ENCODE measurements around the gene SRR.

Gene SRR

DNA sequence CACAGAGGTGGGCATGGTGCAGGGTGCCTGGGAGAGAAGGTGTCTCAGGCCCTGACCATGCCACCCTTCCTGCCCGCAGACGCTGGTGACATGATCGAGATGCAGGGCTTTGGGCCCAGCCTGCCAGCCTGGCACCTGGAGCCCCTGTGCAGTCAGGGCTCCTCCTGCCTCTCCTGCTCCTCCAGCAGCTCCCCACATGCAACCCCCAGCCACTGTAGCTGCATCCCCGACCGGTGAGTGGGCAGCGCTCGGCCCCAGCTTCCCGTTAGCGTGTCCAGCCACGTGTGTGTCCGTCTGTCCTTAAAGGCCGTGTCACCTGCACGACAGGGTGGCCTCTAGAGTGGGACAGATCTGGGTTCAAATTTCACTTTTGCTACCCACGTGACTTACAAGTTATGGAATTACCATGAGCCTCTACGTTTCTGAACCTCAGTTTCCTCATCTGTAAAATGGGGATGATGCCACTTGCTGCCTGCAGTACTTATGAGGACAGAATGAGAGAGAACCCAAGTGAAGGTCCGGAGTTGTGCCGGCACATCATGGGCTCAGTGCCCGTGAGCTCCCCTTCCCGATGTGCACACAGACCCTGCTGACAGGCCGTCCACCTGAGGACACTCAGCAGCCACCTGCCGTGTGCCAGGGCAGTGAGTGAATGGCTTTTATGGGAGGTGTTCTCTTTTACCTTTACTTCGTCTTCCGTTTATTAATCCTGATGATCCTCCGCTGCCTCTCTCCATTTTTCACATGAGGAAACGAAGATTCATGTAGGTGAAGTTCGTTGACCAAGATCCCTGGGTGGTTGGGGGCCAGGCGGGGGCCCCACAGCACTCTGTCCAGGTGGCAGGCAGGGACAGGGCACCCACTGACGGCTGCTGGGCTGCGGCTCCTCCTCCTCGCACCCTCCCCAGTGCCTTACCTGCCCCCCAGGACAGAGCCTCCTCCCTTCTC is 67.7 kb downstream of the SRR start:
- no peak for DNase-seq (ENCODE audit: low spot score)

DNA sequence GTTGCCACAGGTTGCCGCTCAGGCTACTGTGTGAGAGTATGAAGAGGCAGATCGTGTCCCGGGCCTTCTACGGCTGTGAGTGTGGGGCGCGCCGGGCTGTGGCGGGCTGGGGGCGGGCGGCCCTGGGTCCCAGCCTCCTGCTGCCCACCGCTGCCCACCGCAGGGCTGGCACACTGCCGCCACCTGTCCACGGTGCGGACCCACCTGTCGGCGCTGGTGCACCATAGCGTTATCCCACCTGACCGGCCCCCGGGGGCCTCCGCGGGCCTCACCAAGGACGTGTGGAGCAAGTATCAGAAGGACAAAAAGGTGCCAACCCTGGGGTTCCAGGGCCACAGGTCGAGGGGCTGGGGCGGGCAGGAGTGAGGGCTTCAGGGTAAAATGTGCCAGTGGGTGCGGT is 68.4 kb downstream of the SRR start:
- DNase-seq (ENCODE audit: low spot score): no peak

DNA sequence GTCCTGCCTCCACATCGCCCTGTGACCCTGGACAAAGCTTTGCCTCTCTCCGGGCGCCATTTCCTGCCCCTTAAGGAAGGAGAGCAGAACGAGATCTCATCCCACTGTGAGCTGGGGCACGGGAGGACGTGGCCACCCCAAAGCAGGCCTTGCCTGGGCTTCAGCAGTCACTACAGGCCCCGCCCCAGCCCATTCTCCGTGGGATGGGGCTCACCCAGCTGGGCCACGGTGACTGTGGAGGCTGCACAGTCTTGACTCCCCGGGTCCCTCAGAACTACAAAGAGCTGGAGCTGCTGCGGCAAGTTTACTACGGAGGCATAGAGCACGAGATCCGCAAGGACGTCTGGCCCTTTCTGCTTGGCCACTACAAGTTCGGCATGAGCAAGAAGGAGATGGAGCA is 68.9 kb downstream of the SRR start:
- no peak for DNase-seq (ENCODE audit: low spot score)

DNA sequence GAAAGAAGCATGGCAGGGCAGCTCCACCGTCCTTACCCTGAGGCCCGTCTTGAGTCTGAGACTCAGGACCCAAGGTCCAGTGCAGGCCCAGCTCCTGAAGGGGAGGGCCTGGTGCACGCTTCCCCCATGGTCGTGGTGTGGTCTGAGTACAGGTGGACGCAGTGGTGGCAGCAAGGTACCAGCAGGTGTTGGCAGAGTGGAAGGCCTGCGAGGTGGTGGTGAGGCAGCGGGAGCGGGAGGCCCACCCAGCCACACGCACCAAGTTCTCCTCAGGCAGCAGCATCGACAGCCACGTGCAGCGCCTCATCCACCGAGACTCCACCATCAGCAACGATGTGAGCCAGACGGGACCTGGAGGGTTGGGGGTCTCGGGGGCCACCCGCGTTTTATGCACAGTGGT is 69.4 kb downstream of the SRR start:
- no peak for DNase-seq (ENCODE audit: low spot score)
